ENCODE data around the gene NUP205.
A peak's percentile ranks its signal among the peaks of the same experiment; 100 is the strongest.

The NUP205 gene

DNA sequence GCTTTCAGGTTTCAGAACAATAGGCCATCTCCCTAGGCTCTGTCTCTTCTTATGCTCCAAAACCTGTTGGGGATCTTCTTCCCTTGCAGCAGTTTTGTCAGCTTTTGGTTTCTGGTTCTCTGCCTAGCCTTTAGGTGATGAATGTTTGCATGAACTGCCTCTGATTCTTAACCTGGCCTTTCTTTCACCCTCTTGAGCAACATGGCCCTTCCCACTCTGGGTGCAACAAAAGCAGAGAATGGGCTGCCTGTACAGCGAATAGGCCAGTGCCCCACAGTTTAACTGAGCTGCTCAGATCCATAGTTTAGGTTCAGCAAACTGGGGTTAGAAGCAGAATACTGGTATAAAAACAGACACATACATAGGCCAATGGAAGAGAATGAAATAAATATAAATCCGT, 18.1 kb upstream of the NUP205 start:
- DNase-seq, result no peak

GRCh38 chr7:135541029-135541428, 16.7 kb upstream of the NUP205 start:
- no peak for DNase-seq

DNA sequence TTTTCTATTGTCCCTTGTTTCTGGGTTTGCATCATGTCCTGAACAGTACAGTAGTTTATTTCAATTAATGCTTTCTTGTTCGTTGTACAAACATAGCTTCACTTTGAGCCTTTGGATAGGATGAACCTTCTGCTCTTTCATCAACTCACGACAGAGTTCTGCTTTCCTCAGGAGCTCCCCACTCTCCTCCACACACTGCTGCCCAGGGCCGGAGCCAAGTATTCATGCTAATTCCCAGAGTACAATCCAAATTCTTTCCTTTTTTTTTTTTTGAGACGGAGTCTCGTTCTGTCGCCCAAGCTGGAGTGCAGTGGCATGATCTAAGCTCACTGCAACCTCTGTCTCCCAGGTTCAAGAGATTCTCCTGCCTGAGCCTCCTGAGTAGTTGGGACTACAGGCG, 7.5 kb upstream of the NUP205 start:
- DNase-seq, result no peak

- no peak for DNase-seq
Observed at GRCh38 chr7:135552148-135552547, 5.6 kb upstream of the NUP205 start.

GRCh38 chr7:135553346-135553745, 4.4 kb upstream of the NUP205 start:
- DNase-seq, result no peak

- DNase-seq, result peak; percentile 66
Observed at GRCh38 chr7:135558337-135558767, 635 bp downstream of the NUP205 start.

DNA sequence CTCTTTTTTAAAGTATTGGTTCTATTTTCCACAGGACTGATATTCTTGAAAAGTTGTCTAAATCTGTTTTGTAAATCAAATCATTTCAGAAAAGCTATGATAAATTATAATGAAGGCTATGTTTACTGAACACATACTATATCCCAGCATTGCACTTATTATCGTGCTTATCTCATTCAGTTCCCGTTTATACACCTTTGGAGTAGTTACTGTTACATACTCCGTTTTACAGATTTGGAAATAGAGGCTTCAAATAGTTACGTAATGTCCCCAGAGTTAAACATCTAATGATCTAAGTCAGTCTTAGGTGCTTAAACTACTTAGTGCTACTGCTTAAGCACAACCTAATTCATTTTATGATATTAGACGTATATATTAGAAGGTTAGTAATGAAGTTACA, 1.2 kb downstream of the NUP205 start:
- no peak for DNase-seq

DNA sequence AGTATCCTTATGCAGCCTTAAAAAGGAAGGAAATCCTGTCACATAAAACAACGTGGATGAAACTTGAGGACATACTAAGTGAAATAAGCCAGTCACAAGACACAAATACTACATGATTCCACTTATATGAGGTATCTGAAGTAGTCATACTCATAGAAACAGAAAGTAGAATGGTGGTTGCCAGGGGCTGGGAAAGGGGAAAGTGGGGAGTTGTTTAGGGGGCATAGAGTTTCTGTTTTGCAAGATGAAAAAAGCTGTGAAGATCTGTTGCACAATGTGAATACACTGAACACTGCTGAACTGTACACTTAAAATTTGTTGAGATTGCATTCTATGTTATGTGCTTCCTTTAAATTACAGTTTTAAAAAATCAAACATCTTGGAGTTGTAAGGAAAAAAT, 2.9 kb downstream of the NUP205 start:
- DNase-seq, result no peak

DNA sequence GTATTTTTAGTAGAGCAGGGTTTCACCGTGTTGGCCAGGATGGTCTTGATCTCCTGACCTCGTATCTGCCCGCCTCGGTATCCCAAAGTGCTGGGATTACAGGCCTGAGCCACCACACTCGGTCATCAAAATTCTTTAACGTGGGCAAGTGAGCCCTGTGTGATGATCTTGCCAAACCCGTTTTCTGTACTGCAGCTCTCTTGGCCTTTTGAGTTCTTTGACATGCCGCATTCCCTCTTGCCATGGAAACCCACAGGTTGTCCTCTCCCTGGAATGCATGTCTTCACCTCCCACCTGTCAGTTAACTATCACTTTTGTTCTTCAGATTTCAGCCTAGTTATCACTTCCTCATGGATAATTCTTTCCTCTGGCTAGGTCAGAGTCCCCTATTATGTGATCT, 5.0 kb downstream of the NUP205 start:
- no peak for DNase-seq

- DNase-seq, result no peak
Observed at GRCh38 chr7:135571834-135572233, 14.1 kb downstream of the NUP205 start.

DNA sequence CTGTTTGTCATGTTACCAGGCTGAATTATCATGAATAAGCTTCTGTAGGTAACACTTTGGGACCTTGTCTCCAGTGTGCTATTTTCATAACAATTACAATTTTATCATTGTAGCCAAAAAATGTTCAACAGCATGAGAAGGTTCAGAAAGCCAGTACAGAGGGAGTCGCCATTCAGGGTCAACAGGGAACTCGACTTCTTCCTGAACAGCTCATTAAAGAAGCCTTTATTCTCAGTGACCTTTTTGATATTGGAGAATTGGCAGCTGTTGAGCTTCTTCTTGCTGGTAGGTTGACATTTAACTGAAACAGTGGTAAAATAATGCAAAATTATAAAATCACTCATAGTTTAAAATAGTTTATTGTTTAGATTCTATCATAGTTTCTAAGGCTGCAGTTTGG, 15.8 kb downstream of the NUP205 start:
- DNase-seq, result no peak

- DNase-seq, result no peak
Observed at GRCh38 chr7:135575296-135575695, 17.6 kb downstream of the NUP205 start.

DNA sequence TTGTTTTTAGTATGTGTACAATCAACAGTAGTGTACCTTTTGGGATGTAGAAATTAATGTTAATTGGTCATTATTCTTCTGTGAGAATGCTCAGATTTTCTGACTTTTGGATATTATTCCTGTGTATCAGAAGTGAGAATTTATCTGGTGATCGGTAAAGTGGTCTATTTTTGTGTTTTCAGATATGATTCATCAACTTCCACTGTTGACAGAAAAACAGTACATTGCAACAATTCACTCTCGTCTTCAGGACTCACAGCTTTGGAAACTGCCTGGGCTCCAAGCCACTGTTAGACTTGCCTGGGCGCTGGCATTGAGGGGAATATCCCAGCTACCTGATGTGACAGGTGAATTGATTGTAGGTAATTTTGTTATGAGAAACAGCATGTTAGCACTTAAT, 20.9 kb downstream of the NUP205 start:
- no peak for DNase-seq

DNA sequence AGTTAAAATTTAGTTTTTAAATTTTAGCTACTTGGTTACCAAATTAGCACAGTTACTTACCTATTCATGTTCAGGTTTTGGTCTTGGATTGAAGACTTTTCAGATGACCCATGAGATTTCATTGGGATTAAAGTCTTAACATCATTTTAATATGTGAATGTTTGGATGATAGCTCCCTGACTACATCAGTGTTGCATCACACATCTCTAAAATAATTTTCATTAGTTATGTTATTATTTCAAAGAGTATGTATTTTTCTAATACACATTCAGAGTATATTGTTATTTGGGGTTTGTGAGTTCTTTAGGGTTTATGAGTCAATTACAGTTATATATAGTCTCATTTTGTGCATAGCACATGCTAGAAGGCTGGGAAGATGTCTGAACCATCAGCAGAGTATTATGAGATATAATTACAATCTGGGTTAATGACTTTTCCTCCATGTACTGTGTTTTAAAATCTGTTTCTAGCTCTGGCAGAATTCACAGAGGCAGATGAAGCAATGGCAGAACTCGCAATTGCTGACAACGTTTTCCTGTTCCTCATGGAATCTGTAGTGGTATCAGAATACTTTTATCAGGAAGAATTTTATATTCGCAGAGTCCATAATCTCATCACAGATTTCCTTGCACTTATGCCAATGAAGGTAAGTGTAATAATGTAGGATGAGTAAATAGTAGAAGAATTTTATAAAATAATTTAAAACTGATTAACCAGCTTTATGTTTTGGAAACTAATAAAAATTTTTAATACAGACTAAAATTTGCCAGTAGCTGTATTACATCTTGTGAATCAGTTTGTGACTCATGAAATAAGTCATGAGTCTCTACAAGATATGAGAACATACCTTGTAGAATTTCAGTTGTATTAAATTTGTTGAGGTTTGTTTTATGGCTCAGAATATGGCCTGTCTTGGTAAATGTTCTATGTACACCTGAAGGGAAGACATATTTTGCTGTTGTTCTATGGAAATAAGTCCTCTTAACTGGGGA, 26.9 kb downstream of the NUP205 start:
- no peak for DNase-seq

DNA sequence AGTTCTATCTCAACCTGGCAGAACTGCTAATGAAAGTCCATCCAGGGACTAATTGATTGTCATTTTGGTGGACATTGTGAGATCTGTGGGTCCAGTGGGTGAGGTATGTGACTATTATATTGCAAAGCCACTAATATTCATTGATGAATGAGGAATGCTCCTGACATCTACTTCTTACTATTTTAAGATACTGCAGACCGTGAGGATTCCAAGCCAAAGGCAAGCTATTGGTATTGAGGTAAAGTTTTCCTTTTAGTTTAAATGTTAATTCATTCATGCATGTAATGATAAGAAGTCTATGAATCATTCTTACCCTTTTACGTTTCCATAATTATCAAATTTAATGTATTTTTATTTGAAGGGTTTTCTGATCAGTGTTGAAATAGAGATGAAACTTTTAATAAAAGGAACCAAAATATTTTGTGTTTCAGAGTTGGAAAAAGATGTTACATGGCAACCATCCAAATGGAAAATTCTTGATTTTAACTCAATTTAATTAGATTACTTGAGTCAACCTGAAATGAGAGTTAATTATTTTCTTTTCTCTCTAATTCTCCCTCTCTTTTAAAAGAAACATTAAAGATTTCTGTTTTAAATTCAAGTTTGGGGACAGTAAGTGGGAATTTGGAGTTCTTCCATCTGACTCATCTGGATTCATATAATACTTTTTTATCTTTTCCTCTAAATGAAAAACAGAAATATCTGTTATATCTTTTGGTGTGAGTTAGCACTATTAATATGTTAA, 39.6 kb downstream of the NUP205 start:
- peak; percentile 15 for DNase-seq

GRCh38 chr7:135597926-135598305, 40.2 kb downstream of the NUP205 start:
- no peak for DNase-seq

DNA sequence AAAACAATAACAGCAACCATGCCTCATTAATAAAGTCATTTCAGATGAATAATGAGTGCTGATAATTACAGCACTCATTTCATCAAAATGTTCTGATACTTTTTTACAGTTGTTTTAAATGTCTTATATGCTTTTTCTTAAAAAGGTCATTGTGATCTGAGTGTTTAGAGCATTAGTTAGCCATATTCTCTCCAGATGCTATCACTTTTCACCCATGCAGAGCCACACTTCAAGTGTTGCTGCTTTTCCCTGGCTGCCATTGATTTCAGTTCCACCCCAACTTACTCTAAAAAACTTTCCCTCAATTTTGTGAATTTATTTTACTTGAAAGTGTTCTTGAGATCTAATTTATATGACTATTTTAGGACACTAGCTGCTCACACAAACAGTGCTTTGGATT, 41.8 kb downstream of the NUP205 start:
- DNase-seq, result no peak

GRCh38 chr7:135600226-135600625, 42.5 kb downstream of the NUP205 start:
- DNase-seq, result peak; percentile 1

DNA sequence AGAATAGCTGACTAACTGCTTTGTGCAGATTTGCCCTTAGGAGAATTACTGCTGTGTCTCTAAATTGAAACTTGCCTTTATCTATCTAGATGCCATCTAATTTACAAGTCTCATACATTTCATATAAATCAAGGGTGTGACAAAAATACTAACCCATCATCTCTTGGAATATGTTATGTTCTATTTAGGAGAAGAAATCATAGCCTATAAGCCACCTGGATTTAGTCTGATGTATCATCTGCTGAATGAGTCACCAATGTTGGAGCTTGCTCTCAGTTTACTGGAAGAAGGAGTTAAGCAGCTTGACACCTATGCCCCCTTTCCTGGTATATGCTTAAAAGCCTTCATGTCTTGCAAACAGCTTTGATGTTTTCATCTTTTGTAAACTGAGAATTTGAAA, 43.5 kb downstream of the NUP205 start:
- DNase-seq, result no peak

GRCh38 chr7:135602304-135602703, 44.6 kb downstream of the NUP205 start:
- DNase-seq, result no peak

- peak; percentile 3 for DNase-seq
Observed at GRCh38 chr7:135616136-135616535, 58.4 kb downstream of the NUP205 start.

DNA sequence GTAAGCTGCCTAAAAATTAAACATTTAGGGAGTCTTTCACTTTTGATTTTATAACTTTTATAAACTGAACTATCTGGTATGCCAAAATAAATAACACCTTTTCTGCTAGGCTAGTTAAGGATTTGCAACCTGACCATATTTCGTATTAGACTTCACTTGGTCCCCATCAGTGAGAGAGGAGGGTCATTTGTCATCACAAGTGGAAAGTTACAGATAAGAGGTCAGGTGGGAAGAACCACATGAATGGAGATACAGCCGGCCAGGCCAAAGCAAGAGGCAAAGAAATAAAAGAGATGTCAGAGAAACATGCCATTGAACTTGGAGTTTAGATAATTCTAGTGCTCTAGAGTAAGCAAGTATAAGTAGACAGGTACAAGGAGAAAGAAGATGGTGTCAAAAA, 60.1 kb downstream of the NUP205 start:
- DNase-seq, result no peak

- DNase-seq, result no peak
Observed at GRCh38 chr7:135618510-135618909, 60.8 kb downstream of the NUP205 start.

- no peak for DNase-seq
Observed at GRCh38 chr7:135620447-135620846, 62.7 kb downstream of the NUP205 start.
